SK-N-SH treated with all-trans-retinoic acid at 6 μM for 48 hours (cell line): ENCODE results near the gene SNX9.

Source experiments
- ATAC-seq: fragments of 200-7000 bp; cut with Tn5 transposase; 3 replicates; pipeline ENCODE4 v1.9.1; 2020; ENCODE audit warnings: mild to moderate bottlenecking, moderate library complexity
- ARNTL ChIP-seq: fragments of 450-650 bp; formaldehyde crosslinking; IDR thresholded peaks from 2 replicates; pipeline ENCODE4 v1.5.0; 2020; ENCODE audit warnings: low read depth, mild to moderate bottlenecking, moderate library complexity, borderline replicate concordance
- BACH2 ChIP-seq: fragments of 250-450 bp; sonication (Bioruptor Pico); IDR thresholded peaks from 2 replicates; pipeline ENCODE4 v1.9.0; 2021; ENCODE audit warnings: mild to moderate bottlenecking, borderline replicate concordance
- ESRRG ChIP-seq: fragments of 250-450 bp; sonication (Bioruptor Pico); IDR thresholded peaks from 2 replicates; pipeline ENCODE4 v1.6.1; 2021; ENCODE audit warnings: mild to moderate bottlenecking
- OSR1 ChIP-seq: fragments of 250-450 bp; sonication (Bioruptor Pico); IDR thresholded peaks from 2 replicates; pipeline ENCODE4 v1.8.0; 2022; ENCODE audit warnings: moderate library complexity, mild to moderate bottlenecking, inconsistent platforms
- PPARA ChIP-seq: fragments of 250-450 bp; sonication (Bioruptor Pico); IDR thresholded peaks from 2 replicates; pipeline ENCODE4 v1.5.0; 2020; ENCODE audit warnings: mild to moderate bottlenecking, borderline replicate concordance
- RARB ChIP-seq: fragments of 250-450 bp; sonication (Bioruptor Pico); IDR thresholded peaks from 2 replicates; pipeline ENCODE4 v1.8.0; 2021; ENCODE audit warnings: mild to moderate bottlenecking, moderate library complexity
- SNAI2 ChIP-seq: fragments of 250-450 bp; sonication (Bioruptor Pico); IDR thresholded peaks from 2 replicates; pipeline ENCODE4 v1.5.0; 2020; ENCODE audit warnings: mild to moderate bottlenecking, moderate library complexity
- TCF4 ChIP-seq: fragments of 250-450 bp; sonication (Bioruptor Pico); IDR thresholded peaks from 2 replicates; pipeline ENCODE4 v1.8.0; 2021; ENCODE audit warnings: mild to moderate bottlenecking, moderate library complexity, borderline replicate concordance
- TOX ChIP-seq: fragments of 250-450 bp; sonication (Bioruptor Pico); IDR thresholded peaks from 2 replicates; pipeline ENCODE4 v1.8.0; 2021; ENCODE audit warnings: mild to moderate bottlenecking, moderate library complexity, borderline replicate concordance
- ZFP3 ChIP-seq: fragments of 250-450 bp; sonication (Bioruptor Pico); IDR thresholded peaks from 2 replicates; pipeline ENCODE4 v1.5.0; 2020; ENCODE audit warnings: mild to moderate bottlenecking, moderate library complexity
- ZFP30 ChIP-seq: fragments of 450-650 bp; formaldehyde crosslinking; IDR thresholded peaks from 2 replicates; pipeline ENCODE4 v1.5.0; 2022; ENCODE audit warnings: mild to moderate bottlenecking, moderate library complexity
- ZNF565 ChIP-seq: fragments of 450-650 bp; formaldehyde crosslinking; conservative IDR thresholded peaks from 2 replicates; pipeline ENCODE4 v1.5.0; 2020; ENCODE audit warnings: low read depth, mild to moderate bottlenecking, moderate library complexity
- ZNF70 ChIP-seq: fragments of 450-650 bp; formaldehyde crosslinking; IDR thresholded peaks from 2 replicates; pipeline ENCODE4 v1.5.0; 2020; ENCODE audit warnings: mild to moderate bottlenecking, moderate library complexity
- ZNF8 ChIP-seq: fragments of 450-650 bp; formaldehyde crosslinking; IDR thresholded peaks from 2 replicates; pipeline ENCODE4 v1.5.0; 2020; ENCODE audit warnings: mild to moderate bottlenecking, moderate library complexity
- TF ChIP-seq, protein P1 (sequence below): fragments of 250-450 bp; sonication (Bioruptor Pico); IDR thresholded peaks from 2 replicates; pipeline ENCODE4 v1.8.0; 2021; ENCODE audit warnings: low read depth, mild to moderate bottlenecking, moderate library complexity, borderline replicate concordance
- TF ChIP-seq, protein P2 (sequence below): fragments of 250-450 bp; sonication (Bioruptor Pico); IDR thresholded peaks from 2 replicates; pipeline ENCODE4 v1.5.1; 2021; ENCODE audit warnings: mild to moderate bottlenecking, moderate library complexity
- TF ChIP-seq, protein P3 (sequence below): fragments of 250-450 bp; sonication (Bioruptor Pico); IDR thresholded peaks from 2 replicates; pipeline ENCODE4 v1.5.1; 2020; ENCODE audit warnings: low read depth, mild to moderate bottlenecking, moderate library complexity
- TF ChIP-seq, protein P4 (sequence below): fragments of 250-450 bp; sonication (Bioruptor Pico); IDR thresholded peaks from 2 replicates; pipeline ENCODE4 v1.8.0; 2020; ENCODE audit warnings: mild to moderate bottlenecking, moderate library complexity, borderline replicate concordance
- TF ChIP-seq, protein P5 (sequence below): fragments of 250-450 bp; sonication (Bioruptor Pico); IDR thresholded peaks from 2 replicates; pipeline ENCODE4 v1.5.0; 2020; ENCODE audit warnings: mild to moderate bottlenecking, moderate library complexity

The SNX9 gene

DNA sequence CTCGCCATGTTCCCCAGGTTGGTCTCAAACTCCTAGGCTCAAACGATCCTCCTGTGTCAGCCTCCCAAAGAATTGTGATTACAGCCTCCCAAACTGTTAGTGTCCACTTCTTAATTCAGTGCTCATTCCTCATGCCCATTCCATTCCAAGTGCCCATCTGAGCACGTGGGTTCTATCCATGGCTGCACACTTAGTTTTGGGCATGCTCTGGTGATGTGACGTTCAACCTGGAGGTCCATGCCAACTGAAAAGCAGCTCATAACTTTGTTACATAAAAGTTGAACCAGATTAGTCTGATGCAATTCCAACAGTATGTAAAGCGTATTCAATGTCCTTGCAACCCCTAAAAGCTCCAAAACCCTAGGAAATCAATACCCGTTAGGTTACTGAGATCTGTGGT, 11.5 kb downstream of the SNX9 start:
- no peak for ATAC-seq
- TF ChIP-seq ARNTL (CRISPR knock-in tag) (no peak), ZNF70 (CRISPR knock-in tag) (no peak), ZFP30 (CRISPR knock-in tag) (no peak)
- TF ChIP-seq, all 23 proteins: peak for 0

DNA sequence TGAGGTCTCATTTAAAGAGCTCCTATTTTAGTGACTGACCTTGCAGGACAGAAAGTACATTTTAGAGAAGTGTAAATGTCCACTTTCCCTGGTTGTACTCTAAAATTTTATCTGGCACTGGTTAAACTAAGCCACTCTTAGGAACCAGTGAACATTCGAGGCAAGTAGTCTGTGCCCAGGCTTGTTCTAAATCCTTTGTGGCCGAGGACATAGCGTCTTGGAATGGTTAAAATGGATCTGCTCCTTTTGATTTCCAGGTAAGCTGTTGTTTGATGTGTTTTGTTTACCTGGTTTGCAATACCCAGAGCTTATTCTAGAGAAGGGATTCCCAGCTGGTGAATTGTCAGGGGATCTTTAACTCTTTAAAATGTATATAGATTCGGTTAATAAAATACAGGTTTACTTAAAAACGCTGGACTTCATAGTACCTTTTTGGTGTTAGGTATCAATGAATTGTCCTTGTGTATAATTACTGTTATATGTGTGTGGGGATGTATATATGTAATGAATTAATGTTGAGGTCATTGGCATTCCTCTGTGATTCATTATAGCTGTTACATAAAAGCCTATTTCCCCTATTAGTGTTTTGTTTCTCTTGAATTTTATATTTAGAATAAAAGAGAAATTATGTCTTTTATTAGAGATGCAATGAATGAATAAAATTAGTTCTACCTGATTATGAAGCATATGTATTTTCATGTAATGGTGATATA, 15.8 kb downstream of the SNX9 start:
- no peak for TF ChIP-seq RARB (CRISPR knock-in tag)
- TF ChIP-seq, protein P1, sequence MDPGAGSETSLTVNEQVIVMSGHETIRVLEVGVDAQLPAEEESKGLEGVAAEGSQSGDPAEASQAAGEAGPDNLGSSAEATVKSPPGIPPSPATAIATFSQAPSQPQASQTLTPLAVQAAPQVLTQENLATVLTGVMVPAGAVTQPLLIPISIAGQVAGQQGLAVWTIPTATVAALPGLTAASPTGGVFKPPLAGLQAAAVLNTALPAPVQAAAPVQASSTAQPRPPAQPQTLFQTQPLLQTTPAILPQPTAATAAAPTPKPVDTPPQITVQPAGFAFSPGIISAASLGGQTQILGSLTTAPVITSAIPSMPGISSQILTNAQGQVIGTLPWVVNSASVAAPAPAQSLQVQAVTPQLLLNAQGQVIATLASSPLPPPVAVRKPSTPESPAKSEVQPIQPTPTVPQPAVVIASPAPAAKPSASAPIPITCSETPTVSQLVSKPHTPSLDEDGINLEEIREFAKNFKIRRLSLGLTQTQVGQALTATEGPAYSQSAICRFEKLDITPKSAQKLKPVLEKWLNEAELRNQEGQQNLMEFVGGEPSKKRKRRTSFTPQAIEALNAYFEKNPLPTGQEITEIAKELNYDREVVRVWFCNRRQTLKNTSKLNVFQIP (CRISPR knock-in tag), result no peak
- TF ChIP-seq, protein P2, sequence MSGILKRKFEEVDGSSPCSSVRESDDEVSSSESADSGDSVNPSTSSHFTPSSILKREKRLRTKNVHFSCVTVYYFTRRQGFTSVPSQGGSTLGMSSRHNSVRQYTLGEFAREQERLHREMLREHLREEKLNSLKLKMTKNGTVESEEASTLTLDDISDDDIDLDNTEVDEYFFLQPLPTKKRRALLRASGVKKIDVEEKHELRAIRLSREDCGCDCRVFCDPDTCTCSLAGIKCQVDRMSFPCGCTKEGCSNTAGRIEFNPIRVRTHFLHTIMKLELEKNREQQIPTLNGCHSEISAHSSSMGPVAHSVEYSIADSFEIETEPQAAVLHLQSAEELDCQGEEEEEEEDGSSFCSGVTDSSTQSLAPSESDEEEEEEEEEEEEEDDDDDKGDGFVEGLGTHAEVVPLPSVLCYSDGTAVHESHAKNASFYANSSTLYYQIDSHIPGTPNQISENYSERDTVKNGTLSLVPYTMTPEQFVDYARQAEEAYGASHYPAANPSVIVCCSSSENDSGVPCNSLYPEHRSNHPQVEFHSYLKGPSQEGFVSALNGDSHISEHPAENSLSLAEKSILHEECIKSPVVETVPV (CRISPR knock-in tag), result no peak
- no peak for TF ChIP-seq ARNTL (CRISPR knock-in tag)
- no peak for TF ChIP-seq PPARA
- TF ChIP-seq ESRRG (CRISPR knock-in tag), result no peak
- TF ChIP-seq, protein P3, sequence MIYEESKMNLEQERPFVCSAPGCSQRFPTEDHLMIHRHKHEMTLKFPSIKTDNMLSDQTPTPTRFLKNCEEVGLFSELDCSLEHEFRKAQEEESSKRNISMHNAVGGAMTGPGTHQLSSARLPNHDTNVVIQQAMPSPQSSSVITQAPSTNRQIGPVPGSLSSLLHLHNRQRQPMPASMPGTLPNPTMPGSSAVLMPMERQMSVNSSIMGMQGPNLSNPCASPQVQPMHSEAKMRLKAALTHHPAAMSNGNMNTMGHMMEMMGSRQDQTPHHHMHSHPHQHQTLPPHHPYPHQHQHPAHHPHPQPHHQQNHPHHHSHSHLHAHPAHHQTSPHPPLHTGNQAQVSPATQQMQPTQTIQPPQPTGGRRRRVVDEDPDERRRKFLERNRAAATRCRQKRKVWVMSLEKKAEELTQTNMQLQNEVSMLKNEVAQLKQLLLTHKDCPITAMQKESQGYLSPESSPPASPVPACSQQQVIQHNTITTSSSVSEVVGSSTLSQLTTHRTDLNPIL (CRISPR knock-in tag), result no peak
- no peak for TF ChIP-seq BACH2 (CRISPR knock-in tag)
- no peak for TF ChIP-seq ZFP30 (CRISPR knock-in tag)
- TF ChIP-seq TOX (CRISPR knock-in tag), result no peak
- TF ChIP-seq, protein P4, sequence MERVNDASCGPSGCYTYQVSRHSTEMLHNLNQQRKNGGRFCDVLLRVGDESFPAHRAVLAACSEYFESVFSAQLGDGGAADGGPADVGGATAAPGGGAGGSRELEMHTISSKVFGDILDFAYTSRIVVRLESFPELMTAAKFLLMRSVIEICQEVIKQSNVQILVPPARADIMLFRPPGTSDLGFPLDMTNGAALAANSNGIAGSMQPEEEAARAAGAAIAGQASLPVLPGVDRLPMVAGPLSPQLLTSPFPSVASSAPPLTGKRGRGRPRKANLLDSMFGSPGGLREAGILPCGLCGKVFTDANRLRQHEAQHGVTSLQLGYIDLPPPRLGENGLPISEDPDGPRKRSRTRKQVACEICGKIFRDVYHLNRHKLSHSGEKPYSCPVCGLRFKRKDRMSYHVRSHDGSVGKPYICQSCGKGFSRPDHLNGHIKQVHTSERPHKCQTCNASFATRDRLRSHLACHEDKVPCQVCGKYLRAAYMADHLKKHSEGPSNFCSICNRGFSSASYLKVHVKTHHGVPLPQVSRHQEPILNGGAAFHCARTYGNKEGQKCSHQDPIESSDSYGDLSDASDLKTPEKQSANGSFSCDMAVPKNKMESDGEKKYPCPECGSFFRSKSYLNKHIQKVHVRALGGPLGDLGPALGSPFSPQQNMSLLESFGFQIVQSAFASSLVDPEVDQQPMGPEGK (CRISPR knock-in tag), result no peak
- TF ChIP-seq OSR1, result no peak
- TF ChIP-seq ZNF8, result no peak
- TF ChIP-seq TCF4 (CRISPR knock-in tag), result no peak
- TF ChIP-seq, protein P5, sequence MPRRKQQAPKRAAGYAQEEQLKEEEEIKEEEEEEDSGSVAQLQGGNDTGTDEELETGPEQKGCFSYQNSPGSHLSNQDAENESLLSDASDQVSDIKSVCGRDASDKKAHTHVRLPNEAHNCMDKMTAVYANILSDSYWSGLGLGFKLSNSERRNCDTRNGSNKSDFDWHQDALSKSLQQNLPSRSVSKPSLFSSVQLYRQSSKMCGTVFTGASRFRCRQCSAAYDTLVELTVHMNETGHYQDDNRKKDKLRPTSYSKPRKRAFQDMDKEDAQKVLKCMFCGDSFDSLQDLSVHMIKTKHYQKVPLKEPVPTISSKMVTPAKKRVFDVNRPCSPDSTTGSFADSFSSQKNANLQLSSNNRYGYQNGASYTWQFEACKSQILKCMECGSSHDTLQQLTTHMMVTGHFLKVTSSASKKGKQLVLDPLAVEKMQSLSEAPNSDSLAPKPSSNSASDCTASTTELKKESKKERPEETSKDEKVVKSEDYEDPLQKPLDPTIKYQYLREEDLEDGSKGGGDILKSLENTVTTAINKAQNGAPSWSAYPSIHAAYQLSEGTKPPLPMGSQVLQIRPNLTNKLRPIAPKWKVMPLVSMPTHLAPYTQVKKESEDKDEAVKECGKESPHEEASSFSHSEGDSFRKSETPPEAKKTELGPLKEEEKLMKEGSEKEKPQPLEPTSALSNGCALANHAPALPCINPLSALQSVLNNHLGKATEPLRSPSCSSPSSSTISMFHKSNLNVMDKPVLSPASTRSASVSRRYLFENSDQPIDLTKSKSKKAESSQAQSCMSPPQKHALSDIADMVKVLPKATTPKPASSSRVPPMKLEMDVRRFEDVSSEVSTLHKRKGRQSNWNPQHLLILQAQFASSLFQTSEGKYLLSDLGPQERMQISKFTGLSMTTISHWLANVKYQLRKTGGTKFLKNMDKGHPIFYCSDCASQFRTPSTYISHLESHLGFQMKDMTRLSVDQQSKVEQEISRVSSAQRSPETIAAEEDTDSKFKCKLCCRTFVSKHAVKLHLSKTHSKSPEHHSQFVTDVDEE (CRISPR knock-in tag), result no peak
- no peak for TF ChIP-seq ZNF565 (CRISPR knock-in tag)
- TF ChIP-seq, all 23 proteins: peak for 0
- ATAC-seq, result no peak

DNA sequence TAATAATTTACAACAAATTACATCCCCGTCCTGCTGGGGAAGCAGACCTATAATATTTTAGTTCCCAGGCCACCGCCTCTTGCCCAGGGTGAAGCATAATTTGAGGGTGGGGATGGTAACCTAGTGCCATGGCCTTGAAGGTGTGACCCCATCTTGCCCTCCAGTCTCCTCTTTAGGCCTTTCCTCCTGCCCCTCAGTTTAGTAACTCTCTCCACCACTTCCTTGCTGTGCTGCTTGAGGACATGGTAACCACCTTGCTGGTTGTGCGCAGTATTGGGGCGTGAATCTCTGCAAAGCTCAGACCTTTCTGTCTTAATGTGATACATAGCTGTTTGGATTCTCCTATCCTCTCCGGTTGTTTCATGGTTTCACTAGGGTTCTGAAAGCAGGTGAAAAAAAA, 16.6 kb downstream of the SNX9 start:
- no peak for ATAC-seq
- no peak for TF ChIP-seq SNAI2 (CRISPR knock-in tag)
- no peak for TF ChIP-seq ZFP3
- TF ChIP-seq ZNF565 (CRISPR knock-in tag), result no peak
- TF ChIP-seq ESRRG (CRISPR knock-in tag), result no peak
- TF ChIP-seq, protein P3 (CRISPR knock-in tag), result no peak
- TF ChIP-seq OSR1, result no peak
- no peak for TF ChIP-seq TCF4 (CRISPR knock-in tag)
